C4-2B (cell line): ENCODE data around the gene UBALD1.

ENCODE experiments used
- H3K27ac ChIP-seq: fragments of 450-650 bp; 2 replicates; pipeline ENCODE4 v1.5.1; 2017
- ZFX ChIP-seq: fragments of 450-650 bp; IDR thresholded peaks from 2 replicates; pipeline ENCODE4 v1.6.1; 2017
- TF ChIP-seq, protein P1 (sequence below): fragments of 450-650 bp; conservative IDR thresholded peaks from 2 replicates; pipeline ENCODE4 v1.5.1; 2017; ENCODE audit warnings: mild to moderate bottlenecking

The UBALD1 gene

DNA sequence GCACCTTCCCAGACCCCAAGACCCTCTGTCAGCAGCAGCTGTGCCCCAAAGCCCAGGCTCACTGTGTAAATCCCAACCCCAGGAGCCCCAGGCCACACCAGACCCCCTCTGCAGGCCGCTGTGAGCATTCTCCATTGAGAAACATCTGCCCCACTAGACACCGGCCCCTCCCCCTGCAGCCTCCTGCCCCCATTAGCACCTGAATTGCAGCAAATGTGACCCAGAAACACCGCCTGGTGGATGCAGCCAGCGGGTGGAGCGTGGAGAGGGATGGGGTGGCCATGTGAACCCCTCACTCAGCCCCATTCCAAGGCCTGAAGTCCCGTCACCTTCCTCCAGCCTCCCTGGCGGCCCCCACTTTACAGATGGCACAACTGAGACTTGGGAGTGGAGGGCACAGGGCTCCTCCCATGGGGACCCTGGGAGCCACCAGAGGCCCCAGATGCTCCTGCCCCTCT, 2.2 kb downstream of the UBALD1 start:
- TF ChIP-seq, protein P1, sequence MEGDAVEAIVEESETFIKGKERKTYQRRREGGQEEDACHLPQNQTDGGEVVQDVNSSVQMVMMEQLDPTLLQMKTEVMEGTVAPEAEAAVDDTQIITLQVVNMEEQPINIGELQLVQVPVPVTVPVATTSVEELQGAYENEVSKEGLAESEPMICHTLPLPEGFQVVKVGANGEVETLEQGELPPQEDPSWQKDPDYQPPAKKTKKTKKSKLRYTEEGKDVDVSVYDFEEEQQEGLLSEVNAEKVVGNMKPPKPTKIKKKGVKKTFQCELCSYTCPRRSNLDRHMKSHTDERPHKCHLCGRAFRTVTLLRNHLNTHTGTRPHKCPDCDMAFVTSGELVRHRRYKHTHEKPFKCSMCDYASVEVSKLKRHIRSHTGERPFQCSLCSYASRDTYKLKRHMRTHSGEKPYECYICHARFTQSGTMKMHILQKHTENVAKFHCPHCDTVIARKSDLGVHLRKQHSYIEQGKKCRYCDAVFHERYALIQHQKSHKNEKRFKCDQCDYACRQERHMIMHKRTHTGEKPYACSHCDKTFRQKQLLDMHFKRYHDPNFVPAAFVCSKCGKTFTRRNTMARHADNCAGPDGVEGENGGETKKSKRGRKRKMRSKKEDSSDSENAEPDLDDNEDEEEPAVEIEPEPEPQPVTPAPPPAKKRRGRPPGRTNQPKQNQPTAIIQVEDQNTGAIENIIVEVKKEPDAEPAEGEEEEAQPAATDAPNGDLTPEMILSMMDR = no peak
- TF ChIP-seq ZFX = no peak
- H3K27ac ChIP-seq = peak overlapping the region; percentile 92; the same call in 1 of the 2 replicates

DNA sequence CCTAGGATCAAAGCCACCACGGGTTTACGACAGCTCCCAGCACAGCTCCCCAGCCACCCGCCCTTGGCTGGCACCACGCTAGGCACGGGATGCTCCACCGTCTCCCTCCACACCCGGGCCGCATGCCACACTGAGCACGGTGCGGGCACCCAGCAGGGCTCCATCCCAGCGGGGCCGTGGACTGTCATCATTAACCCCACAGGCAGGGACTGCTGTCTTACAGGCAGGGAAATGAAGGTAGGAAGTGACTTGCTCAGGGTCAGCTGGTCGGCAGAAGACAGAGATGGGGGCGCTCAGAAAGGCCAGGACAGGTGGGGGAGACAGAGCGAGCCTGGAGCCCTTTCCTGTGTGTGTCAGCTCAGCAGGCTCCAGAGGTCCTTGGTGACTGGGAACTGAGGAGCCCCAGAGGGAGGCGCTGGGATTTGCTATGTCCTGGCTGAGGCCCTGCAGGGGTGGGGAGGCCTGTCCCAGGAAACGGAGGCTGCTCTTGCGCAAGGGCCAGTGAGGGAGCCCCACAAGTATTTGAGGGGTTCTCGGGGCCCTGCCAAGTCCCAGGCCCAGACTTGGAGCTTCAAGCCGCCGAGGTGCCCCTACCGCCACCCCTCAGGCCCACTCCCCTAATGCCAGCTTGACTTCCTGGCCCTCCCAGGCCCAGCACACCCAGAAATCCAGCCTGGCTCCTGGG, 3.2 kb downstream of the UBALD1 start:
- TF ChIP-seq, protein P1 = no peak
- no peak for TF ChIP-seq ZFX
- no peak overlapping the region for H3K27ac ChIP-seq

DNA sequence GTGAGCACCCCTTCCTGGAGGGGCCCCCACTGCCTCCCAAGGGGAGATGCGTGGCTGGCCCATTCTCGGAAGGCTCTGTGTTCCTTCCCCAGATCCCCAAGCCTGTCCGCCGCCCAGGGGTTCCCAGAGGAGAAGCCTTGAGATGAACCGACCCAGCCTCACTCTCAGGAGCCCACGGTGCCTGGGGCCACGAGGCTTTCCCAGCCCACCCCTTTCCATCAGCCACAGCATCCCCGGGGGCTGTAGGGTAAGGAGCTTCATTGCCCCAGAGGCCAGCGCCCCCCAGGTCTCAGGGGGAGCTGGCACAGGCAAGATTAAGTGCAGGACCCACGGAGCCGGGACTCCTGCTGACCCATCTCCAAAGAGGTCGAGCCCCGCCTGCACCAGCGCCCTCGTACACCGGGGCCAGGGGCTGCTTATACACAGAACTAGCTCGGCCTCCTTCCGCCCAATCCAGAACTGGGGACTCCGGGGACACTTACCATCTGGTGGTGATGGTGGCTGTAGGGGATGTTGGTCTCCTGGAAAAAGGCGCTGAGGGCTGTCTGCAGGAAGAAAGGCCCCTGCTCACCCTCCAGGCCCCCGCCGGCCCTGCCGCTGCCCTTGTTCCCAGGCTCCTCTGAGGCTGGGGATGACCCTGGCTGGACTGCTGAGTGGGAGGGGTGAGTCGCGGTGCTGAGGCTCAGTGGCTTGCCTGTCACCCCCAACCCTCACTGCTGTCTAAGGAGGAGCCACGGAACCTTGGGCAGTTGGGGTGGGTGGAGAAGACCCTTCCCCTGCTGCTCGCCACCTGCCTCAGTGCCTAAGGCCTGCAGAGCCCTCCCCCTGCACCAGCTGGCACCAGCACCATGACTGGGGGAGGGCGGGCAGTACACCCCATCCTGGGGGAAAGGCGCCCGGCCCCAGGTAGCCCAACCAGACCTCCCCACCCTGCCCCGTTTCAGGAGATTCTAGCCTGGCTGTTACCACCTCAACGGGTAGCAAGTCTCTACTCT, 4.4 kb downstream of the UBALD1 start:
- TF ChIP-seq ZFX = no peak
- TF ChIP-seq, protein P1 = no peak
- no peak overlapping the region for H3K27ac ChIP-seq

DNA sequence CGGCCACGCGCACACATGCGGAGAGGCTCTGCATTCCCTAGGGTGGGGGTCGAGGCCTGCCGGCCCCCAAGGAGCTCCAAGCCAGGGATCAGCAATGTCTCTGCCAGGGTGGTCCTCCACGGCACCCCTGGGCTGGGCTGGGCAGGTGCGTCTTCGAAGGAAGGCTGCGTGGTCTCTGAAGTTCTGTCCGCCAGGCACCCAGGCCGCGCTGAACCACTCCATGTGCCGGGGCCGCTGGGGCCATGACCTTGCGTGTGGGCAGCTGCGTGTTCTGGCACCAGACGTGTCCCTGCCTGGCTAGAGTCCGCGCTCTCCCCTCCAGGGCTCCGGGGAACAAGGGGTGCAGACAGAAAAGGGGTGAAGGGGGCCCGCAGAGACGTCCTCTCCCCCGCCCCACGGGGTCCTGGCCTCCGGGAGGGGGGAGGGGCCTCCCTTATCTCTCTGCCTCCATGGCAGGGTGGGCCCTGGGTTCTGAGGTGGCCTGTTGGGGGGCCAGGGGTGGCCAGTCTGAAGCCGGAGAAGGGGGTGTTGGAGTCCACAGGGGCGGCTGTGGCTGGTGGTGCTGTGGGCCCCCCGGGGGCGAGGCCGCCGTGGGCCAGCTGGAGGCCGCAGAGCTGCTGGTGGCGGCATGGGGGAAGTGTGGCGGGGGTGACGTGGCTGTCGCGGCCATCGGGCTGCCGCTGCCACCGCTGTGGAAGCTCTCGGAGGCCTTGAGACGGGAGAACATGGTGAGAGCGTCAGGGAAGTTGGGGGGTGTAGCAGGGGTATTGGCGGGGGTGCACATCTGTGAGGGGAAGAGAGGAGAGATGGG, 5.3 kb downstream of the UBALD1 start:
- H3K27ac ChIP-seq = no peak overlapping the region
- TF ChIP-seq, protein P1 = no peak

DNA sequence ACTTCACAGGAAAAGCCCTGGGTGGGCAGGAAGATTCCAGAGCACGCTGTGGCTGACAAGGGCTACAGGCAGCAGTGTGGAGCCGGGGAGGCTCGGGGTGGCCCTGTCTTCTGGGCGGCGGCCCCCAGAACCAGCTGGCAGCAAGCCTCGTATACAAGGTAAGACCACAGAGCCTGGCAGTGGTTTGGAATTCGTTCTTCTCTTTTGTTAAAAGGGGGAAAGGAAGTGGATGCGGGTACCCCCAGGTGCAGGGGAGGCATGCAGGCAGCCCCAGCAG, 6.0 kb downstream of the UBALD1 start:
- H3K27ac ChIP-seq = no peak overlapping the region
- TF ChIP-seq ZFX = no peak
- TF ChIP-seq, protein P1 = no peak

DNA sequence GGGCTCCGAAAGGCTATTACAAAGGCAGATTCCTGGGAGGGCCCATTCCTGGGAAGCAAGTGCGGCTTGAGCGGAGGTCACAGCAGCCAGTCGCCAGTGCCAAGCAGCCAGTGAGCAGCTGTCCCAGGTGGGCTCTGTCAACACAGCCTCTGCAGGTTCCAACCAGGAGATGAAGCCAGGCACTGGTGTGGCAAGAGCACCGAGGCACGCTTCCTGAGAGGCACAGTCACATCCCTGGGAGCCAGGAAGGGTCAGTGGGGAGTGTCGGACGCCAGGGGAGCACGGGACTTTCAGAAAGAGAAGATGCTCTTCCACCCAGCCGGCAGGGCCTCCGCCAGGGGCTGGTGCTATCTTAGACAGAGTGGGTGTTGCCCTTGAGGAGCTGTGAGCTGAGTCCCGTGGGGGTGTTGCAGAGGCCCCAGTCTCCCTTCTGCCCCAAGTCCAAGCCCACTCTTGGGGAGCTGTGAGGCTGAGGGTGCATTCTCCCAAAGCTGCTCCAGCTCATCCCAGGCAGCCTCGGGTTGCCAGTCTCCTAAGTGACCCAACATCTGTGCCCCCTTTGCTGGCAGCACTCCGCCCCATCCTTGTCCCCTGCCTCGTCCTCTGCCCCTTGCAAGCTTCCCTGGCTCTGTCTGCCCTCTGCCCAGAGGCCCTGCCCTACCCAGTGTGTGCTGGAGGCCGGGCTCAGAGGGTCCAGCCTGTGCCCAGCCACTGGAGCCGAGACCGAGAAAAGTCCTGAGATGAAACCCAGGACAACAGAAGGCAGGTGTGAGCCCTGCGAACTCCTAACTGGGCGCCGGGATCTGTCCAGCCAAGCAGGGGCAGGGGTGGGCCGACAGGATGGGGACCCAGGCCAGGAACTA, 6.6 kb downstream of the UBALD1 start:
- no peak for TF ChIP-seq ZFX
- TF ChIP-seq, protein P1 = no peak
- H3K27ac ChIP-seq = no peak overlapping the region
